Activated CD4-positive, alpha-beta T cell treated with anti-CD3 and anti-CD28 coated beads, Interleukin-2, amount 10 ng/mL, durations not matched to agents 7 days and 5 days (primary cell): ENCODE data around the gene PLA2G12B. TPM values are rescaled to one million over a fixed set of nuclear protein-coding genes. Genes with fewer than 3 reads are reported as not detected.

Experiments
- total RNA-seq, 2 experiments: library from RNA; stranded (reverse); gene quantifications; one replicate each; pipeline ENCODE4 v1.2.3, GENCODE V29; 2021

PLA2G12B gene
- total RNA-seq, 2 experiments from 2014 or later = not detected

Other genes starting within 250 kb of the PLA2G12B start
- gene OIT3, start 61.1 kb downstream of the PLA2G12B start, total RNA-seq = not detected
- gene P4HA1, start 142.1 kb upstream of the PLA2G12B start, total RNA-seq = 10 to 100 TPM; 31.4 to 32.9 TPM
- 1 to 10 TPM; 1.5 TPM for gene NUDT13, start 155.6 kb upstream of the PLA2G12B start, total RNA-seq
- gene ECD, start 213.2 kb upstream of the PLA2G12B start, total RNA-seq = 10 to 100 TPM; 30.5 to 31.7 TPM
- gene FAM149B1, start 213.3 kb upstream of the PLA2G12B start, total RNA-seq = 10 to 100 TPM; 15.2 to 17.0 TPM